Activated CD4-positive, alpha-beta T cell treated with anti-CD3 and anti-CD28 coated beads, Interleukin-2, amount 50 U/mL, for 1 hour (primary cell): ENCODE data around the gene ACO2.
"Not testable (repeated sequence)": the region's sequence is repeated elsewhere in the genome, so short reads cannot be mapped to it uniquely, and the experiment has no call there.

Experiments
- DNase-seq: peaks from one replicate; pipeline ENCODE4 v3.0.0-alpha.2; 2020

Gene ACO2

GRCh38 chr22:41448189-41448808 is 20.6 kb upstream of the ACO2 start:
- DNase-seq = peak; percentile 84

DNA sequence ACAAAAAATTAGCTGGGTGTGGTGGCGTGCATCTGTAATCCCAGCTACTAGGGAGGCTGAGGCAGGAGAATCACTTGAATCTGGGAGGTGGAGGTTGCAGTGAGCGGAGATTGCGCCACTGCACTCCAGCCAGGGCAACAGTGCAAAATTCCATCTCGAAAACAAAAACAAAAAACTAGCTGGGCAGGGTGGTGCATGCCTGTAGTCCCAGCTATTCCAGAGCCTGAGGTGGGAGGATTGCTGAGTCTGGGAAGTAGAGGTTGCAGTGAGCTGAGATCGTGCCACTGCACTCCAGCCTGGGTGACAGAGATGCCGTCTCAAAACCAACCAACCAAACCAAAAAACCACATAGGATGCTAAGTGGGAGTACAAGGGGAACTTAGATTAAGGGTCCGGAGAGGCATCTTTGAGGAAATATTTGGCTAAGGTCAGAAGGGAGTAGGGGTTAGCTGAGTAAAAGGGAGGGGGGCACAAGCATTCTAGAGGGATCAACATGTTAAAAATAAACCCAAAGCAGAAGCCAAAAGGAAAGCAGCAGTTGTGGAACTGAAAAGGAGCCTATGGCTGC is 10.7 kb upstream of the ACO2 start:
- DNase-seq = no peak

DNA sequence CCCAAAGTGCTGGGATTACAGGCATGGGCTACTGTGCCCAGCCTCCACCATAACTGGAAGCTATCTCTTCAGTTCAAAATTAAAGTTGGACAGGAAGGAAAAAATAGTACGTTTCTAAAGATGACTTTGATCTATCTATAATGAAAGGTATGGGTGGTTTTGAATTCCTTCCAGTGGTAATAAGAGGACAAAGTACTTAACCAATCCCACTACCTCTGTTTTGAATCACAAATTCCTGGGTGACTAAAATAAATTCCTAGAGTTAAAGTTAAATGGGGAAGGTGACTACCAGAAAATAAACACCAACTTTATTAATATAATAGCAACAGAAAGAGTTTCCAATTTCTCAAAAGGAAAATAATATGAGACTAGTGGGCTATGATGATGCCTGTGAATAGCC is 9.5 kb upstream of the ACO2 start:
- no peak for DNase-seq

DNA sequence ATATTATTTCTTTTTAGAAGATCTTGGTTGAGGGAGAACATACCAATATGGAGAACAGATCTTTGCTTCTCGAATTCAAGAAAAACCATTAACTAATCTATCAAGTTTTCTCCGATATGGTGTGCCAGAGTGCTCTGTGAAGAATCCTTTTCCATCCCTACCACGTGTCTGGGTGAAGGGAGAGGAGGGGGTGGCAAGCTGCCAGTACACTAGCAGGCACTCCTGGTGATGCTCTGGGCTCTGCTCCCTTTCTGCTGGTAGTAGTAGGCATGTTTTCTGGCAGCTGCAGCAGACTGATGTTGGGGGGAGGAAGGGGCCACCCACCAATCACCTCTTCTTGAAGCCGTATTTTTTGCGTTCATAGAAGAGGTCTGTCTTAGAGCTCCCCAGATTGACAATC is 8.8 kb upstream of the ACO2 start:
- DNase-seq = not testable (repeated sequence)

DNA sequence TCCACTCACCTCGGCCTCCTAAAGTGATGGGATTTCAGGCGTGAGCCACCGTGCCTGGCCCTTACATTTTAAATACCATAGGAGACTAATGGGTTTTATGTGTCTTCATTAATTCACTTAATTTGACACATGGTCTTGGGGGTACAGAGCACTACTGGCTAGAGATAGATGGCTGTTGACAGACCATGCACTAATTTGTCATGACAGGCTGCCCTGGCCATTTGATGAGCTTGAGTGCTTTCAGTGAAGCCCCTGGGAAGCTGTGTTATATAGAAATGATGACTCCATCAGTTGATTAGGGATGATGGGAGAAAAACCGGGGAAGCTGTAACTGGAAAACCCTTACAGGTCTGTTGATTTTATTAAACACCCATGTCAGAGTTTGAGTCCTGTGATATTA is 7.0 kb upstream of the ACO2 start:
- no peak for DNase-seq

- no peak for DNase-seq
Observed at GRCh38 chr22:41469218-41469851, 418 bp downstream of the ACO2 start.

GRCh38 chr22:41470886-41471285 is 2.0 kb downstream of the ACO2 start:
- no peak for DNase-seq

DNA sequence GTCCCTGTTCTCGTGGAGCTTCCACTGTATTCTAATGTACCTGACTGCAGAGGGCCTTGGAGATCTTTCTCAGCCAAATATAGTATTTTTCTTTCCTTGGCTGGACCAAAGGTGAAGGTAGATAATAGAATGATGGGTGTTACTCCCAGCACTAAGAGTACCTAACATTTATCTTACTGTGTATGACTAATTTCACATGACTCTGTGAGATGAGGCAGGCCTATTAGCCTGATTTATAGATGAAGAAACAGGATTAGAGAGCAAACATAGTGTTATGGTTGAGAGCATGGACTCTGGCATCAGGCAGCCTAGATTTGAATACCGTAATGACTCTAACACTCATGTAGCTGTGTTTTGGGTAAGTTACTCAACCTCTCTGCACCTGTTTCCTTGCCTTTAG is 2.7 kb downstream of the ACO2 start:
- DNase-seq = no peak

DNA sequence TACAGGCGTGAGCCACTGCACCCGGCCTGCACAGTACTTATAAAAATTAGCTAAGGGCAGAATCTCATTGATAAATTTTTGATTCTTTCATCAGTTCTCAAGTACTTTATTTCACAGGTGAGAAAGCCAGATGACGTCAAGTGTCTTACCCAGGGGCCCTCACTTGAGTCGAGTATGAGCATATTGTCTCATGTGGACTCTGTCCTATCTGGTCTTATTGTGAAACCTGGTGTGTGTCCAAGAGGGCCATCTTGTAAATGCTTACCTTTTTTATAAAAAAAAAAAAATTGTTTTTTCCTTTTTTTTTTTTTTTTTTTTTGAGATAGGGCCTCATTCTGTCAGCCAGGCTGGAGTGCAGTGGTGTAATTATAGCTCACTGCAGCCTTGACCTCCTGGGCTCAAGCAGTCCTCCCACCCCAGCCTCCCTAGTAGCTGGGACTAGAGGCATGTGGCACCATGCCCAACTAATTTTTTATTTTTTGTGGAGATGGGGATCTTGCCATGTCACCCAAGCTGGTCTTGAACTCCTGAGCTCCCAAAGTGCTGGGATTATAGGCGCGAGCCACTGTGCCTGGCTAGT is 6.0 kb downstream of the ACO2 start:
- no peak for DNase-seq

- no peak for DNase-seq
Observed at GRCh38 chr22:41478473-41478872, 9.6 kb downstream of the ACO2 start.

DNA sequence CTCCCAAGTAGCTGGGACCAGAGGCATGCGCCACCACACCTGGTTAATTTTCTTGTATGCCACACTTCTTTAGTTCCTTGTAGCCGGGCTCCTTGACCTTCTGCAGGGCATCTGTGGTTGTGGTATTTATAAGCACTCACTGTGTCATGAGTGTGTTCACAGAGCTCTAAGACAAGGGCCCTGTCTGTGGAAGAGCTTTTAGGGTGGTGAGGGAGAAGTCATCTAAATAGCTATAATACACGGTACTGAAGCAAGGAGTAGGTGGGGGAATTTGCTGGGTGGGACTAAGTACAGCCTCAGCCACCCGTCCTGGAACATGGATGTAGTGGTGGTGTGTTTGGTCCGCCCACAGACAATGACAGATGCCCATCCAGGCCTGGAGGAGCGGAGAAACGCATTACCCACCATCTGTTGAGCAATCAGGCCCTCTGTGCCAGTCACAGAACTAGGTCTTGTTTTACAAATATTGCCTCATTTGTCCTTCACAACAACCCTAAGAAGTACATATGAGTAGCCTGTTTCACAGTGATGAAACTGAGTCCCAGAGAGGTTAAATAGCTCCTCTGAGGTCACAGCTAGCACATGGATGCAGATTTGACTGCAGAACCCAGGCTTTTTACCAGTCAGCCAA is 10.1 kb downstream of the ACO2 start:
- DNase-seq = no peak

GRCh38 chr22:41479671-41480396 is 10.9 kb downstream of the ACO2 start:
- DNase-seq = no peak

DNA sequence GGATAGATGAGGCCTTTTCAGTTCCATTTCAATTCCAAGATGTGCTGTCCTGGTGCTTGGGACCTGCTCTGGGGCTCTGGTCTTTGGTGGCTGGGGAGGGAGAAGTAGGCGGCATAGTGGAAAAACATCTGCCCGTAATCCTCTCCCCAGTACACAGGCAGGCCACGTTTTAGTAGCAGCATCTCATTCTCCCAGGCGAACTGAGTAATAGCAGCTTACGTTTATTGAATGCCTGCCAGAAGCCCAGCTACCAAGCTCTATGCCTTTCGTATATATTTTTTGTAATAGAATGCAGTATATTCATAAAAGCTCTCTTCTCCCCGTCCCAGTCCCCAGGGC is 11.4 kb downstream of the ACO2 start:
- no peak for DNase-seq

- no peak for DNase-seq
Observed at GRCh38 chr22:41481131-41481830, 12.4 kb downstream of the ACO2 start.

DNA sequence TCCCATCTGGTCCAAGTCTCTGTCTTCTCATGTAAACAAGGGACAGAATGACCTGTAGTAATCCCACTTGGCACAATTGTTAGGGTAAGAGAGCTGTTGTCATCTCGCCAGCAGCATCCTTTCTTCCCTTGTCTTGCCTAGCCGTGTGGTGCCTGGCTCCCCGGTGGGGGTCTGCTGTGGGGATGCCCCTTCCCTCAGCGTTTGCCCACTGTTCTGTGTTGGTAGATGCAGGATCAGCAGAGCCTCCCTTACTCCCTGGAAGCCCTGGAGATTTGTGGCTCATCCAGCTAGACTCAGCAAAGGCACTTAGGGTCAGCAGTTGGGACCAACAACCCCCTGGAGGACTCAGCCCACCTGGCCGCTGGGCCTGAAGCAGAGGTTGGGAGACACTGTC is 13.0 kb downstream of the ACO2 start:
- no peak for DNase-seq

- DNase-seq = no peak
Observed at GRCh38 chr22:41482319-41482935, 13.5 kb downstream of the ACO2 start.

GRCh38 chr22:41485033-41485432 is 16.1 kb downstream of the ACO2 start:
- DNase-seq = no peak

DNA sequence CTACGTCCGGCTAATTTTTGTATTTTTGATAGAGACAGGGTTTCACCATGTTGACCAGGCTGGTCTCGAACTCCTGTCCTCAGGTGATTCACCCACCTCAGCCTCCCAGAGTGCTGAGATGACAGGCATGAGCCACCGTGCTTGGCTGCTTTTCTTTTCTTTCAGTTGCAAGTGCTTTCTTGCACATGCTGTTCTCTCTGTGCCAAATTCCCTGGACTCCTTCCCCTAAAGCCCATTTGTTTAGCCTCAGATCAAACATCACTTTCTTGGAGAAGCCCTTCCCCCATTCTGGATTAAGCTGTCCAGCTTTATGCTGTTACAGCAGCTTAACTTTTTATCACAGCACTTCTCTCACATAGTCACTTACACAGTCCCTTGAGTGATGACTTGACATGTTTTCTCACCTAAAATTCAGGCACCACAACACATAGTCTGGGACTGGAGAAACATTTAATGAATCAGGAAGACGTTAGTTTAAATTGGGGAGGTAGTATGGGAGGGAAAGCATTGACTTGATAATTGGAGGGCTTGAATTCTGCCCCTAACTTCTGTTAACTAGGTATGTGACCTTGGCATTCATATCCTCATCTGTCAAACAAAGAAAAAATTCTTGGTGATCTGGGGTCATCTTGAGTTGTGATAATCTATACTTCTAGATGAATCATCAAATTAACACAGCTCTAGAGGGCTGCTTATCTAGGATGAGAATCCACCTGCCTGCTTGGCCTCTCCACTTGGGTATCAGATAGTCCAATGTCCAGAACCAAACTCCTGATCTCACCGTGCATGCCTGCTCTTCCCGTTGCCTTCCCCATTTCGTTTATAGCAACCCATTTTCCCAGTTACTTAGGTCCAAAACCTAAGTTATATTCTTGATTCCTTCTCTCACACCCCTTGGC is 18.4 kb downstream of the ACO2 start:
- DNase-seq = no peak

- no peak for DNase-seq
Observed at GRCh38 chr22:41488076-41488475, 19.2 kb downstream of the ACO2 start.

GRCh38 chr22:41488596-41489385 is 19.9 kb downstream of the ACO2 start:
- DNase-seq = no peak
